Prostate gland (tissue), 2 donors: ENCODE data around the gene MRPL48.

Experiments used
- CTCF ChIP-seq, 4 experiments: fragments of 200-600 bp in 2 of 4; fragments of 450-650 bp in 2 of 4; sonication (generic) in 2 of 4; IDR thresholded peaks; 1 replicate in 3 of 4; 2 replicates in 1 of 4; pipeline ENCODE4 v1.5.1; 2016 to 2019; ENCODE audit warnings: antibody characterized with exemption in 4 of 4, mild to moderate bottlenecking in 2 of 4, moderate library complexity in 2 of 4
- POLR2A ChIP-seq: fragments of 450-650 bp; IDR thresholded peaks from one replicate; pipeline ENCODE4 v1.6.1; 2016; ENCODE audit warnings: antibody characterized with exemption, mild to moderate bottlenecking
- POLR2AphosphoS5 ChIP-seq: sonication (generic); formaldehyde crosslinking; IDR thresholded peaks from one replicate; pipeline ENCODE4 v1.6.1; 2017; ENCODE audit warnings: antibody characterized with exemption

DNA sequence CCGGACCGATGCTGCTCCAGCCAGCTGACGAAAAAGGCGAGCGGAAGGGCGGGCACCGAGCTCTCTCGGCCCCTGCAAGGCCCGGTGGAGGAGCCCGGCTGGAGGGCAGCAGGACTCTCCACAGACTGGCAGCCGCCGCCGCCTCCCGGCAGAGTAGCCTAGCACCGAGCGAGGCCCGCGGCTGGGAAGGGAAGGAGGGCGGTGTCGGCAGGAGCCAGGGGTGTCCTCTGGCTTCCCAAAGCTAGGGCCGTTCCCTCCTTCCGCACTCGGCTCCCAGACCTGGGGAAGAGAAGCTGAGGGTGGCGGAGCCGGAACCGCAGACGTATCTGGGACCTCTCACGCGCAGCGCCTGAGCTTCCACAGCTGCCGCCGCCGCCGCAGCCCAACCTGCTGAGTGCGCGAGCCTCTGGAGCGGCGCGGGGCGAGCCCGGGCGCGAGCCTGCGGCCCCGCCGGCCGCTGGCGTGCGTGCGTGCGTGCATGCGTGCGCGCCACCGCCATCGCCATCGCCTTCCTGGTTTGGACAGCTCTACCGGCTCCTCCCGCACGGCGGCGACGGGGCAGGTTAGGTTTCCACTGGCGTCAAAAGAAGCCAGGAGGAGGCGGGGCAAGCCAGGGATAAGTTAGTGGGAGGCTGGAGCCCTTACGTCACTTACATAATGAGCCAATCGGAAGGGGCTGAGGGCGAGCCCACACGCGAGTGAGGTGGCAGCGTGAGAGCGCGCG is 26.8 kb upstream of the MRPL48 start, which contains the start of gene RAB6A:
- TF ChIP-seq CTCF (IDR thresholded peaks at IDR 0.05) (peak; percentile 14 to 85 (median 53)), POLR2A (peak; percentile 85), POLR2AphosphoS5 (peak; percentile 99)
